SK-N-SH treated with all-trans-retinoic acid at 6 μM for 48 hours (cell line): ENCODE results near the gene DENND4B.

Experiments
- ATAC-seq: fragments of 200-7000 bp; cut with Tn5 transposase; 3 replicates; pipeline ENCODE4 v1.9.1; 2020; ENCODE audit warnings: mild to moderate bottlenecking, moderate library complexity
- ARNTL ChIP-seq: fragments of 450-650 bp; formaldehyde crosslinking; IDR thresholded peaks from 2 replicates; pipeline ENCODE4 v1.5.0; 2020; ENCODE audit warnings: low read depth, mild to moderate bottlenecking, moderate library complexity, borderline replicate concordance
- BACH2 ChIP-seq: fragments of 250-450 bp; sonication (Bioruptor Pico); IDR thresholded peaks from 2 replicates; pipeline ENCODE4 v1.9.0; 2021; ENCODE audit warnings: mild to moderate bottlenecking, borderline replicate concordance
- CSDC2 ChIP-seq: fragments of 250-450 bp; sonication (Bioruptor Pico); IDR thresholded peaks from 2 replicates; pipeline ENCODE4 v1.5.0; 2020; ENCODE audit warnings: mild to moderate bottlenecking, moderate library complexity
- GLIS3 ChIP-seq: fragments of 250-450 bp; sonication (Bioruptor Pico); IDR thresholded peaks from 2 replicates; pipeline ENCODE4 v1.5.0; 2020; ENCODE audit warnings: mild to moderate bottlenecking, moderate library complexity
- OSR1 ChIP-seq: fragments of 250-450 bp; sonication (Bioruptor Pico); IDR thresholded peaks from 2 replicates; pipeline ENCODE4 v1.8.0; 2022; ENCODE audit warnings: moderate library complexity, mild to moderate bottlenecking, inconsistent platforms
- PATZ1 ChIP-seq: fragments of 250-450 bp; sonication (Bioruptor Pico); IDR thresholded peaks from 2 replicates; pipeline ENCODE4 v1.8.0; 2020; ENCODE audit warnings: mild to moderate bottlenecking, moderate library complexity, borderline replicate concordance
- POU6F1 ChIP-seq: fragments of 250-450 bp; sonication (Bioruptor Pico); IDR thresholded peaks from 2 replicates; pipeline ENCODE4 v1.8.0; 2021; ENCODE audit warnings: low read depth, mild to moderate bottlenecking, moderate library complexity, borderline replicate concordance
- RARB ChIP-seq: fragments of 250-450 bp; sonication (Bioruptor Pico); IDR thresholded peaks from 2 replicates; pipeline ENCODE4 v1.8.0; 2021; ENCODE audit warnings: mild to moderate bottlenecking, moderate library complexity
- SNAI2 ChIP-seq: fragments of 250-450 bp; sonication (Bioruptor Pico); IDR thresholded peaks from 2 replicates; pipeline ENCODE4 v1.5.0; 2020; ENCODE audit warnings: mild to moderate bottlenecking, moderate library complexity
- TCF4 ChIP-seq: fragments of 250-450 bp; sonication (Bioruptor Pico); IDR thresholded peaks from 2 replicates; pipeline ENCODE4 v1.8.0; 2021; ENCODE audit warnings: mild to moderate bottlenecking, moderate library complexity, borderline replicate concordance
- TOX ChIP-seq: fragments of 250-450 bp; sonication (Bioruptor Pico); IDR thresholded peaks from 2 replicates; pipeline ENCODE4 v1.8.0; 2021; ENCODE audit warnings: mild to moderate bottlenecking, moderate library complexity, borderline replicate concordance
- ZC3H10 ChIP-seq: fragments of 250-450 bp; sonication (Bioruptor Pico); IDR thresholded peaks from 2 replicates; pipeline ENCODE4 v1.5.1; 2021; ENCODE audit warnings: mild to moderate bottlenecking, moderate library complexity
- ZFP3 ChIP-seq: fragments of 250-450 bp; sonication (Bioruptor Pico); IDR thresholded peaks from 2 replicates; pipeline ENCODE4 v1.5.0; 2020; ENCODE audit warnings: mild to moderate bottlenecking, moderate library complexity
- ZNF565 ChIP-seq: fragments of 450-650 bp; formaldehyde crosslinking; conservative IDR thresholded peaks from 2 replicates; pipeline ENCODE4 v1.5.0; 2020; ENCODE audit warnings: low read depth, mild to moderate bottlenecking, moderate library complexity
- ZNF8 ChIP-seq: fragments of 450-650 bp; formaldehyde crosslinking; IDR thresholded peaks from 2 replicates; pipeline ENCODE4 v1.5.0; 2020; ENCODE audit warnings: mild to moderate bottlenecking, moderate library complexity
- TF ChIP-seq, protein P1 (sequence below): fragments of 250-450 bp; sonication (Bioruptor Pico); IDR thresholded peaks from 2 replicates; pipeline ENCODE4 v1.5.0; 2020; ENCODE audit warnings: mild to moderate bottlenecking, moderate library complexity
- TF ChIP-seq, protein P2 (sequence below): fragments of 250-450 bp; sonication (Bioruptor Pico); IDR thresholded peaks from 2 replicates; pipeline ENCODE4 v1.5.1; 2020; ENCODE audit warnings: low read depth, mild to moderate bottlenecking, moderate library complexity

DENND4B gene

GRCh38 chr1:153945795-153946621, 510 bp downstream of the DENND4B start:
- peak; percentile 75 for ATAC-seq
- TF ChIP-seq RARB (CRISPR knock-in tag) (no peak), ZNF8 (no peak), CSDC2 (no peak), OSR1 (no peak), ARNTL (no peak), TOX (no peak), BACH2 (CRISPR knock-in tag) (no peak), PATZ1 (CRISPR knock-in tag) (no peak), GLIS3 (no peak), ZC3H10 (CRISPR knock-in tag) (no peak), ZNF565 (no peak), SNAI2 (no peak)
- TF ChIP-seq, protein P1, sequence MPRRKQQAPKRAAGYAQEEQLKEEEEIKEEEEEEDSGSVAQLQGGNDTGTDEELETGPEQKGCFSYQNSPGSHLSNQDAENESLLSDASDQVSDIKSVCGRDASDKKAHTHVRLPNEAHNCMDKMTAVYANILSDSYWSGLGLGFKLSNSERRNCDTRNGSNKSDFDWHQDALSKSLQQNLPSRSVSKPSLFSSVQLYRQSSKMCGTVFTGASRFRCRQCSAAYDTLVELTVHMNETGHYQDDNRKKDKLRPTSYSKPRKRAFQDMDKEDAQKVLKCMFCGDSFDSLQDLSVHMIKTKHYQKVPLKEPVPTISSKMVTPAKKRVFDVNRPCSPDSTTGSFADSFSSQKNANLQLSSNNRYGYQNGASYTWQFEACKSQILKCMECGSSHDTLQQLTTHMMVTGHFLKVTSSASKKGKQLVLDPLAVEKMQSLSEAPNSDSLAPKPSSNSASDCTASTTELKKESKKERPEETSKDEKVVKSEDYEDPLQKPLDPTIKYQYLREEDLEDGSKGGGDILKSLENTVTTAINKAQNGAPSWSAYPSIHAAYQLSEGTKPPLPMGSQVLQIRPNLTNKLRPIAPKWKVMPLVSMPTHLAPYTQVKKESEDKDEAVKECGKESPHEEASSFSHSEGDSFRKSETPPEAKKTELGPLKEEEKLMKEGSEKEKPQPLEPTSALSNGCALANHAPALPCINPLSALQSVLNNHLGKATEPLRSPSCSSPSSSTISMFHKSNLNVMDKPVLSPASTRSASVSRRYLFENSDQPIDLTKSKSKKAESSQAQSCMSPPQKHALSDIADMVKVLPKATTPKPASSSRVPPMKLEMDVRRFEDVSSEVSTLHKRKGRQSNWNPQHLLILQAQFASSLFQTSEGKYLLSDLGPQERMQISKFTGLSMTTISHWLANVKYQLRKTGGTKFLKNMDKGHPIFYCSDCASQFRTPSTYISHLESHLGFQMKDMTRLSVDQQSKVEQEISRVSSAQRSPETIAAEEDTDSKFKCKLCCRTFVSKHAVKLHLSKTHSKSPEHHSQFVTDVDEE (CRISPR knock-in tag), result no peak
- TF ChIP-seq, protein P2, sequence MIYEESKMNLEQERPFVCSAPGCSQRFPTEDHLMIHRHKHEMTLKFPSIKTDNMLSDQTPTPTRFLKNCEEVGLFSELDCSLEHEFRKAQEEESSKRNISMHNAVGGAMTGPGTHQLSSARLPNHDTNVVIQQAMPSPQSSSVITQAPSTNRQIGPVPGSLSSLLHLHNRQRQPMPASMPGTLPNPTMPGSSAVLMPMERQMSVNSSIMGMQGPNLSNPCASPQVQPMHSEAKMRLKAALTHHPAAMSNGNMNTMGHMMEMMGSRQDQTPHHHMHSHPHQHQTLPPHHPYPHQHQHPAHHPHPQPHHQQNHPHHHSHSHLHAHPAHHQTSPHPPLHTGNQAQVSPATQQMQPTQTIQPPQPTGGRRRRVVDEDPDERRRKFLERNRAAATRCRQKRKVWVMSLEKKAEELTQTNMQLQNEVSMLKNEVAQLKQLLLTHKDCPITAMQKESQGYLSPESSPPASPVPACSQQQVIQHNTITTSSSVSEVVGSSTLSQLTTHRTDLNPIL (CRISPR knock-in tag), result no peak

DNA sequence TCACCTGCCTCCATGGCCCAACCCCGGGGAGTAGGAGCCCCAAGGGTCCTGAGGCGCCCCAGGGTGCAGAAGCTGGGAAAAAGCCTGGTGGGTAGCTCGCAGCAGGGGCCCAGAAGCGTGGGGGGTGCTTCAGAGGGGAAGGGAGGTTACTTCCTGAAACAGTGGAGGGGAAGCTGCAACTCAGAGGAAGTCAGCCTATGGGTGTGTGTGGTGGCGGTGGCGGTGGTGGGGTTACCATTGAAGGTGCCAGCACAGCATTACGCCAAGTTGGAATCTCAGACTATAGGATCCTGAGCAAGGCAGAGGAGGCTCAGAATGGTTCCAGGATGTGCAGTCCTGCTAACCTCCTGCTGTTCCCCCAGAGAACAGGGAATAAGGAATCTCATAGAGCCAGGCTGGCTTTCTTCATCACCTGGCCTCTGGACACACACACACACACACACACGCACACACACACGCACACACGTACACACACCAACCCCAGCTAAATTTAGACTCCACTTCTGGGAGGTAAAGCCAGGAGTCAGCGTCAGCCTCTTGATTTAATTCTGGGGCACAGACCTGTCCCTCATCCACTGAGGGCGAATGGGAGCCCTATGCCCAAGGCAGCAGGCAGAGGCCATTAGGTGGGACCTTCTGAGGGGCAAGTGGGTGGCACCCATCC, 1.3 kb downstream of the DENND4B start:
- peak; percentile 46 for ATAC-seq
- TF ChIP-seq GLIS3, result no peak
- TF ChIP-seq POU6F1, result peak; percentile 53; the same call in 1 of the 2 replicates

GRCh38 chr1:153944827-153945117, 1.7 kb downstream of the DENND4B start:
- ATAC-seq, result no peak
- no peak for TF ChIP-seq SNAI2
- no peak for TF ChIP-seq RARB (CRISPR knock-in tag)
- no peak for TF ChIP-seq ZC3H10 (CRISPR knock-in tag)
- TF ChIP-seq, protein P2 (CRISPR knock-in tag), result no peak
- no peak for TF ChIP-seq ZNF8
- no peak for TF ChIP-seq TCF4 (CRISPR knock-in tag)
- TF ChIP-seq CSDC2, result no peak
- no peak for TF ChIP-seq ZFP3 (CRISPR knock-in tag)
- no peak for TF ChIP-seq GLIS3

DNA sequence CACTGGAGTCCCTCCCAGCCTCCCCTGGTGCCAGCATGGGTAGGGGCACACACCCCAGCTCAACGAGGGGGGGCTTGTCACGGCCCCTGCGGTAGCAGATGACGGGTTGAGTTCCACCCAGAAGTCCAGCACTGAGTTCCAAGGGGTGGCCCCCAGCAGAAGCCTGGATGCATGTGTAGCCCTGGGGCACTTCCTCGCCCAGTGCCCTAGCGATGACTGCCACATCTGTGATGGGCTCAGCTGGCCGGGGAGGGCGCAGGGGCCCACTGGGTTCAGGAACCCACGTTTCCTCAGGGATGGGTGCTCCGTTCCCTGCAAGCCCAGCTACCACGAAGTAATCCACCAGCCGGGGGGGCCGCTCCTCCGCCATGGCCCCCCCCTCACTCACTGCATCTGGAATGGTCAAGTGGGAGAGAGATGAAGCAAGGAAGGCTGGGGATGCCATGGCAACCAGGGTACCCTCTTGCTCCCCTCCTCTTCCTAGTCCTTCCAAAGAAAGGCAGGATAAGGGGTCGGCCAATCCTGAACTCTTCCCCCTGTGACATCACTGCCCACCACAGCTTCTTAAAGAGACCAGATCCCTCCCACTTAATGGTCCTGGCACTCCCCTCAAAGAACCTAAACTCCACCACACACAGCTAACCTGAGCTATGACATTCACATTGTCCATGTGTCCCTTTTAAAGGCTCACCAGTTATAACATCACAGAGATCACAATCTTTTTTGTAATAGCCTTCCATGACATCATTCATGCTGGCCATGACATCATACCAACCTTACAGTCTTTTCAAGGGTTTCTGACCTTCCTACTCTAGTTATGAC, 2.3 kb downstream of the DENND4B start:
- no peak for TF ChIP-seq TCF4 (CRISPR knock-in tag)
- TF ChIP-seq, protein P2 (CRISPR knock-in tag), result no peak
- no peak for ATAC-seq
